K562 (cell line): Measurements from ENCODE around the gene ENTPD8. TPM values are rescaled to one million over a fixed set of nuclear protein-coding genes. Genes with fewer than 3 reads are reported as not detected.
A peak's percentile ranks its signal among the peaks of the same experiment; 100 is the strongest.

Experiments used
- ATAC-seq: fragments of 200-7000 bp; cut with Tn5 transposase; 3 replicates; pipeline ENCODE4 v1.9.1; 2020; ENCODE audit warnings: moderate library complexity
- BruUV-seq: library from RNA; stranded (reverse); fragments of 400-500 nt; replicated peaks from 2 replicates; lab custom pipeline; 2021; lab: Mats Ljungman, UMichigan
- CTCF ChIA-PET: fragments of 300-600 bp; formaldehyde crosslinking; extraction: SDS; loops from one replicate; lab custom pipeline; 2021; ENCODE audit warnings: low intra/inter-chr PET ratio; lab: Yijun Ruan, JAX
- POLR2A ChIA-PET: fragments of 300-600, 350-650 bp; sonication (Branson Sonifier 250); formaldehyde crosslinking; extraction: SDS; loops from one replicate; lab custom pipeline; 2021; ENCODE audit warnings: antibody characterized with exemption, inconsistent platforms; lab: Yijun Ruan, JAX
- DNase-seq, 4 experiments: peaks; one replicate each; pipeline versions ENCODE4 v3.0.0 to v3.0.0-alpha.2; 2011 to 2018; ENCODE audit warnings: low spot score in 3 of 4, mixed read lengths in 3 of 4; ENCODE audit errors: extremely low read depth in 1 of 4
- FAIRE-seq: peaks from 2 replicates; lab custom pipeline; 2011; peaks lifted over from hg19 to GRCh38; lab: Jason Lieb, UNC
- H2AFZ ChIP-seq: 2 replicates; pipeline ENCODE4 v1.6.0; 2011; ENCODE audit warnings: low read depth, low read length, control low read depth, inconsistent platforms
- H3K27ac ChIP-seq: fragments of 200-600 bp; 3 replicates; pipeline ENCODE4 v1.8.0; 2011; ENCODE audit warnings: low read depth, mild to moderate bottlenecking, control low read depth, inconsistent platforms, low read length, moderate library complexity, mixed read lengths; ENCODE audit errors: extremely low read depth
- H3K27me3 ChIP-seq, 2 experiments: fragments of 300-600 bp in 1 of 2; 2 replicates in 1 of 2; 3 replicates in 1 of 2; pipeline versions ENCODE4 v1.6.0 to v1.8.0; 2011; ENCODE audit warnings: inconsistent platforms in 2 of 2, low read length in 2 of 2, mild to moderate bottlenecking in 1 of 2, mixed read lengths in 1 of 2, moderate library complexity in 1 of 2; ENCODE audit not compliant: control insufficient read depth in 2 of 2, insufficient read depth in 2 of 2
- H3K36me3 ChIP-seq: fragments of 300-600 bp; 3 replicates; pipeline ENCODE4 v1.8.0; 2011; ENCODE audit warnings: mild to moderate bottlenecking, low read length, inconsistent platforms; ENCODE audit not compliant: control insufficient read depth, insufficient read depth
- H3K4me1 ChIP-seq, 2 experiments: fragments of 200-600 bp in 1 of 2; replicated peaks in 1 of 2; 2 replicates in 1 of 2; 3 replicates in 1 of 2; pipeline versions ENCODE4 v1.5.1 to v1.8.0; 2011; ENCODE audit warnings: inconsistent platforms in 2 of 2, low read length in 2 of 2, mild to moderate bottlenecking in 1 of 2, mixed read lengths in 1 of 2, moderate library complexity in 1 of 2; ENCODE audit not compliant: control insufficient read depth in 2 of 2, insufficient read depth in 2 of 2
- H3K4me2 ChIP-seq: 2 replicates; pipeline ENCODE4 v1.6.1; 2011; ENCODE audit warnings: low read length, control low read depth, inconsistent platforms, mixed read lengths; ENCODE audit not compliant: insufficient read depth
- H3K4me3 ChIP-seq: fragments of 200-600 bp; sonication (generic), shearing (Covaris generic); 2 replicates; pipeline ENCODE4 v1.5.1; 2016; ENCODE audit warnings: control low read depth, inconsistent platforms
- H3K79me2 ChIP-seq: fragments of 200-600 bp; 3 replicates; pipeline ENCODE4 v1.8.0; 2011; ENCODE audit warnings: low read length, inconsistent platforms; ENCODE audit not compliant: control insufficient read depth, insufficient read depth
- H3K9ac ChIP-seq, 2 experiments: 2 replicates each; pipeline versions ENCODE4 v1.6.0 to v1.6.1; 2011; ENCODE audit warnings: low read depth in 2 of 2, low read length in 2 of 2, control low read depth in 1 of 2, inconsistent platforms in 1 of 2, mild to moderate bottlenecking in 1 of 2, mixed read lengths in 1 of 2; ENCODE audit not compliant: insufficient read depth in 1 of 2
- H3K9me1 ChIP-seq: one replicate; pipeline ENCODE4 v1.6.0; 2011; ENCODE audit warnings: inconsistent platforms, mild to moderate bottlenecking, low read length, moderate library complexity; ENCODE audit not compliant: control insufficient read depth, insufficient read depth
- H3K9me3 ChIP-seq: replicated peaks from 2 replicates; pipeline ENCODE4 v1.5.1; 2011; ENCODE audit warnings: low read depth, low read length, inconsistent platforms; ENCODE audit not compliant: control insufficient read depth, insufficient read depth
- H4K20me1 ChIP-seq: replicated peaks from 2 replicates; pipeline ENCODE4 v1.6.1; 2011; ENCODE audit warnings: low read length, inconsistent platforms, mixed read lengths; ENCODE audit not compliant: control insufficient read depth, insufficient read depth
- BHLHE40 ChIP-seq: IDR thresholded peaks from 2 replicates; pipeline ENCODE4 v1.6.1; 2011; ENCODE audit warnings: low read length, improper control_type of control experiment
- BRCA1 ChIP-seq, 2 experiments: fragments of 450-650 bp in 1 of 2; sonication (generic) in 1 of 2; formaldehyde crosslinking in 1 of 2; IDR thresholded peaks; 2 replicates each; pipeline versions ENCODE4 v1.5.0 to v1.6.1; 2017 to 2020; ENCODE audit warnings: mild to moderate bottlenecking in 1 of 2, missing genetic modification reagents in 1 of 2
- BRF1 ChIP-seq: IDR thresholded peaks from 3 replicates; pipeline ENCODE4 v1.6.1; 2011; ENCODE audit warnings: borderline replicate concordance, mild to moderate bottlenecking; ENCODE audit not compliant: insufficient read length; ENCODE audit errors: extremely low read depth
- HDGF ChIP-seq: fragments of 450-650 bp; IDR thresholded peaks from 2 replicates; pipeline ENCODE4 v1.6.1; 2016
- NR0B1 ChIP-seq: fragments of 450-650 bp; IDR thresholded peaks from one replicate; pipeline ENCODE4 v1.6.1; 2018; ENCODE audit warnings: mild to moderate bottlenecking, moderate library complexity; ENCODE audit not compliant: partially characterized antibody
- TOE1 ChIP-seq, 2 experiments: fragments of 450-650 bp in 1 of 2; sonication (generic) in 1 of 2; formaldehyde crosslinking in 1 of 2; IDR thresholded peaks; 2 replicates each; pipeline versions ENCODE4 v1.7.1 to v1.8.0; 2016 to 2022; ENCODE audit warnings: borderline replicate concordance in 2 of 2, mild to moderate bottlenecking in 2 of 2, antibody characterized with exemption in 1 of 2, inconsistent platforms in 1 of 2, low read depth in 1 of 2, missing genetic modification reagents in 1 of 2, moderate library complexity in 1 of 2
- U2AF2 ChIP-seq: fragments of 200-400 bp; formaldehyde crosslinking; optimal IDR thresholded peaks from 2 replicates; pipeline ENCODE3; 2017; ENCODE audit warnings: low read depth, mild to moderate bottlenecking, low read length
- ZNF41 ChIP-seq: fragments of 250-450 bp; sonication (Bioruptor Pico); conservative IDR thresholded peaks from 2 replicates; pipeline ENCODE4 v1.4.0; 2020; ENCODE audit warnings: mild to moderate bottlenecking
- WGBS: fragments of 100-300 bp; shearing (Covaris generic); methylation state at CpG from one replicate; pipeline ENCODE4 v1.1.6; 2016; ENCODE audit warnings: low coverage, mixed read lengths; ENCODE audit not compliant: insufficient coverage; ENCODE audit errors: missing lambda C conversion rate; 5-methylcytosine and 5-hydroxymethylcytosine counted together
- in situ Hi-C: fragments of 300-500 bp; cut with MboI; formaldehyde crosslinking; loops from 4 replicates; pipeline ENCODE4 v1.15.0; 2018; ENCODE audit warnings: inconsistent platforms, mixed read lengths
- intact Hi-C: fragments of 100-400 bp; cut with micrococcal nuclease; formaldehyde crosslinking; loops from 2 replicates; pipeline ENCODE4 v1.14.2; 2022
- polyA plus RNA-seq, 8 experiments: library from polyadenylated mRNA; depleted of rRNA in 4 of 8; stranded (reverse) in 5 of 8; unstranded in 3 of 8; fragments of >200 nt; fragmentation: Nextera tagmentation in 2 of 8; fragmentation: Illumina TruSeq in 1 of 8; extraction: Ambion mirVana in 2 of 8; extraction: Trizol in 1 of 8; gene quantifications; 2 replicates each; pipeline versions ENCODE4 v1.2.1 to v1.2.3, GENCODE V29; 2011 to 2014; ENCODE audit warnings: inconsistent platforms in 1 of 8, missing spikeins in 1 of 8
- total RNA-seq, 7 experiments: library from RNA; depleted of rRNA in 6 of 7; stranded (reverse); fragments of >200 nt in 6 of 7; fragmentation: Illumina TruSeq in 2 of 7; extraction: Trizol in 2 of 7; gene quantifications; 2 replicates each; pipeline versions ENCODE4 v1.2.1 to v1.2.3, GENCODE V29; 2011 to 2021; ENCODE audit warnings: low replicate concordance in 1 of 7
- TF ChIP-seq, protein P1 (sequence below): fragments of 450-650 bp; IDR thresholded peaks from 2 replicates; pipeline ENCODE4 v1.6.1; 2016; ENCODE audit warnings: antibody characterized with exemption

Gene ENTPD8
- total and polyA plus RNA-seq, 9 of the 15 experiments (the other 6 are each of a cell fraction or from before 2014, with no cell fraction given) = 0.06 to 0.27 (median 0.19) TPM; not detected in 5

DNA sequence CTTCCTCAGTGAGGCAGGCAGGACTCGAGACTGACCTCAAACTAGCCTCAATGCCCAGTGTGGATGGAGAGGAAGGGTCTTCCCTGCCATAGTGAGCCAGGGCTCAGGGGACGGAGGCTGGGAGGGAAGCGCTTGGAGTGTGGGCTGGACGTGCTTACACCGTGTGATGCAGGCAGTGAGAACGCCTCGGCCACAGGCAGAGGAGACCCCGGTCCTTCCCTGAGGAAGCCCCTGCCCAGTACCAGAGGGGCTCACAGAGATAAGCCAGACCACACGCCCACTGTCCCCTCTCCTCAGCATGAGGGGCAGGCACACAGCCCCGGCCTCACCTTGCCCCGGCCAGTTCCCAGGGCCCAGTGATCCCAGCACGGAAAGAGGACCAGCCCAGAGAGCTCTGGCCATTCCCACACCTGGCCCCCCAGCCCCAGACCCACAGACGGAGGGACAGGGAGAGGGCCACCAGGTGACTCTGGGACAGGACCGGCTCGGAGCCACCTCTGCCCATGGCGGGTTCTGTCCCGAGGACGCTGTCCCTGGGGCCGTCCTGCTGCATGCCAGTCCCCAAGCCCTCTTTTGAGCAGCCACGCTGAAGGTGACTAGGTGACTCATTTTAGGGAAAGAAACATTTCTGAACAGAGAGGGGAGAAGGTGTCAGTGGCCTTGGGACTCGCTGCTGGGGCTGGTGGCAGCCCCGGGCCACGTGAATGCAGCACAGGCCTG lies 24.0 kb upstream of the ENTPD8 start:
- WGBS = 59% methylated on average over 17 of the region's 23 CpGs
- Histone ChIP-seq H2AFZ (no peak overlapping the region), H3K4me2 (no peak overlapping the region), H4K20me1 (no peaks in the 10 kb centered on the region), H3K36me3 (no peaks in the 10 kb centered on the region), H3K9me1 (no peaks in the 10 kb centered on the region), H3K27me3 (no peaks in the 10 kb centered on the region), H3K4me1 (peaks cover 11 to 67% of the 10 kb centered on the region in 2 experiments; a peak in 4 of 5 replicates), H3K9me3 (no peaks in the 10 kb centered on the region), H3K4me3 (no peak overlapping the region), H3K79me2 (no peaks in the 10 kb centered on the region), H3K9ac (peak overlapping the region in 1 of 2 experiments; percentile 58; a peak in 1 of 4 replicates), H3K27ac (no peak overlapping the region)
- BruUV-seq = no TSS peak
- in situ Hi-C loops (no loop called here), intact Hi-C loops (no loop called here)
- ChIA-PET CTCF (interaction anchor here (0.6 kb wide), 1 partner anchor 1112 kb away, joined by 4 read pairs; no protein-coding TSS in a partner anchor), POLR2A (no interaction called here)
- FAIRE-seq = no peak
- TF ChIP-seq BRF1 (no peak), BHLHE40 (no peak)
- no peak for ATAC-seq
- DNase-seq = no peak

DNA sequence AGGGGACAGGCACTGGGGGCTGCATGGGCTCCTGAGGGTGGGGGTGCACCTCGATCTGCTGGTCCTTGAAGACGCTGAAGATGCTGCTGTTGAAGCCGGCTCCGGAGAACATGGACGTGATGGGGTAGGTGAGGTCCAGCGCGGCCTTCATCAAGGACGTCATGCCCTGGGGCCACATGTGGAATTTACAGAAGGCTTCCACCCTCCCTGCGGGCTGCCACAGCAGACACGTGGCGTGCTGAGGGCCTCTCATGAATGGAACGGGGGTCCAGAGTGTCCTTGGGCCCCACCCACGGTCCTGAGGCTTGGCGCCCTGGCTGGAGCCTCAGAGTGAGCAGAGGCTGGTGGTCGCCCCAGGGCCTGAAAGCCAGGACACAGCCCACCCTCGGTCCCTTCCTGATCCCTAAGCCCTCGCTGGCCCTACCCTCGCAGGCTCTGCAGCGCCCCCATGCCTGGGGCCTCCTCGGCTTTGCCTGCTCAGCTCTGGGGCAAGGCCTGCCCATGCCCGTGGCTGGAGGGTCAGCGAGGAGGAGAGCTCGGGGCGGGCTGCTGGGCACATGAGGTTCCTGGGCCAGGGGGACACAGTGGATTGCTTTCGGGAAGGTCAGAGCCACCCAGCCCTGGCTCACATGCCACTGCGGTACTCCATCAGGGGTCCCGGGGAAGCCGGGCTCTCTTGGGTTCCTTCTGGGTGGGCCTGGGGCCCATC lies 23.3 kb upstream of the ENTPD8 start:
- Histone ChIP-seq H3K27me3 (no peaks in the 10 kb centered on the region), H3K9me1 (no peaks in the 10 kb centered on the region), H3K9me3 (no peaks in the 10 kb centered on the region), H3K79me2 (no peaks in the 10 kb centered on the region), H3K27ac (no peak overlapping the region), H4K20me1 (no peaks in the 10 kb centered on the region), H3K36me3 (no peaks in the 10 kb centered on the region), H3K4me2 (no peak overlapping the region), H3K4me1 (peaks cover 16 to 74% of the 10 kb centered on the region in 2 experiments), H3K4me3 (no peak overlapping the region), H2AFZ (no peak overlapping the region), H3K9ac (no peak overlapping the region; a peak in 1 of 4 replicates)
- ChIA-PET CTCF (interaction anchor here (0.6 kb wide), 1 partner anchor 1112 kb away, joined by 4 read pairs; no protein-coding TSS in a partner anchor), POLR2A (no interaction called here)
- TF ChIP-seq, protein P1, sequence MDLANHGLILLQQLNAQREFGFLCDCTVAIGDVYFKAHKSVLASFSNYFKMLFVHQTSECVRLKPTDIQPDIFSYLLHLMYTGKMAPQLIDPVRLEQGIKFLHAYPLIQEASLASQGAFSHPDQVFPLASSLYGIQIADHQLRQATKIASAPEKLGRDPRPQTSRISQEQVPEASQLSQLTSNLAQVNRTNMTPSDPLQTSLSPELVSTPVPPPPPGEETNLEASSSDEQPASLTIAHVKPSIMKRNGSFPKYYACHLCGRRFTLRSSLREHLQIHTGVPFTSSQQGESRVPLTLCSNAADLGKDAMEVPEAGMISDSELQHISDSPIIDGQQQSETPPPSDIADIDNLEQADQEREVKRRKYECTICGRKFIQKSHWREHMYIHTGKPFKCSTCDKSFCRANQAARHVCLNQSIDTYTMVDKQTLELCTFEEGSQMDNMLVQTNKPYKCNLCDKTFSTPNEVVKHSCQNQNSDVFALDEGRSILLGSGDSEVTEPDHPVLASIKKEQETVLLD = no peak
- TF ChIP-seq NR0B1 = no peak
- no peak for TF ChIP-seq TOE1 (IDR thresholded peaks at IDR 0.05; ENCODE audit: borderline replicate concordance)
- no peak for TF ChIP-seq TOE1 (CRISPR knock-in tag; IDR thresholded peaks at IDR 0.05; ENCODE audit: borderline replicate concordance, low read depth)
- no peak for TF ChIP-seq ZNF41 (CRISPR knock-in tag)
- no peak for TF ChIP-seq HDGF
- no peak for TF ChIP-seq BRCA1 (IDR thresholded peaks at IDR 0.05)
- TF ChIP-seq BRCA1 (CRISPR knock-in tag; IDR thresholded peaks at IDR 0.05) = no peak
- no peak for TF ChIP-seq U2AF2
- no TSS peak for BruUV-seq
- 70% methylated on average over 23 of the region's 28 CpGs for WGBS
- intact Hi-C loops (no loop called here), in situ Hi-C loops (no loop called here)
- DNase-seq (no peak), FAIRE-seq (no peak), ATAC-seq (no peak)
